ENCODE data around the gene CRY2. TPM values are rescaled to one million over a fixed set of nuclear protein-coding genes. Genes with fewer than 3 reads are reported as not detected.

CRY2 gene
- total and polyA plus RNA-seq, 10 of the 15 experiments (the other 5 are each of a cell fraction or from before 2014, with no cell fraction given) = 1.2 to 14.7 (median 8.1) TPM

DNA sequence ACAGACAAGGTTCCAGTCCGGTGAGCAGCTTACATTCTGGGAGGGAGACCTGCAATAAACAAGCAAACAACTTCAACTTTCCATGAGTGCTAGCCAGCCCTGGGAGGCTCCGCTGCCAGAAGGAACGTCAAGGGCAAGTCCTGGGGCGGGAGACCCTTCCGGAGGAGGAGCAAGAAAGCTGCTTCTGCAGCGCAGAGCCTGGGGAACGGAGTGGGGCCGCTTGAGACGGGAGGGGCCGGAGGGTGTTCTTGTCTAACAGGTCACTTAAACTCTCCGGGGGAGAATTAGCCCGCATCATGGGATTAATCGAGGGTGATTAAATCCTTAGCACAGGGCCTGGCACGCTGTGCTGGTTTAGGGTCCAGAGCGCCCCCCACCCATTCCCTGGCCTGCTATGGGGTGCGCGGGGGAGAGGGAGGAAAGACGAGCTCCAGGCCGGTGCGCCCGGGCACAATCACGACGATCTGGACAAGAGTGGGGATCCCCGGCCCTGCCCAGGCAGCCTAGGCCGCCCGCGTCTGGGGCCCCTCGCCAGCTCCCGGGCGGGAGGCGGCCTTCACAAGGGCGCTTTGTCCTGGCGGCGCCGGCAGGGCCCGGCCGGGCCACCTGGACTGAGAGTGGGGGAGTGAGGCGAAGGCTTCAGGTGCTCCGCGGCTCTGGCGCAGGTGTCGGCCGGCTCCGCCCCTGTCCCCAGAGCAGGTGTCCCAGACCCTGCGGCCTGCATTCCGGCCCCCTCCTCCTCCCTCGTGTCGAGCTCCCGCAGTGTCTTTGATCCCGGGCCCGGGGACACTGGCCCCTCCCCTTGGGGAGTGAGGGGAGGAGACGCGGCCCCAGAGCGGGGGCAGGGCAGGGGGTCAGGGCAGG lies 74.5 kb downstream of the CRY2 start:
- intact Hi-C loops (cut with micrococcal nuclease; ENCODE audit: unreplicated experiment) = no loop called here
- H3K9ac ChIP-seq (ENCODE audit: control insufficient read depth, insufficient read depth, low read length) = no peak overlapping the region
- no peak overlapping the region for H2AFZ ChIP-seq (ENCODE audit: control insufficient read depth, low read depth, low read length)
- SMC1A ChIA-PET (ENCODE audit: uncharacterized antibody, unreplicated experiment) = no interaction called here
- H3K9me3 ChIP-seq (replicated peaks; ENCODE audit: control insufficient read depth, insufficient read depth, low read length) = no peaks in the 10 kb centered on the region; the same call in 2 of the 3 replicates
- CTCF ChIA-PET = interaction anchor here (0.8 kb wide), 1 partner anchor 49 kb away, joined by 3 read pairs; no protein-coding TSS in a partner anchor
- no peaks in the 10 kb centered on the region for H4K20me1 ChIP-seq (ENCODE audit: control insufficient read depth, insufficient read depth)
- POLR2A ChIA-PET = no interaction called here
- H3K4me1 ChIP-seq (ENCODE audit: control insufficient read depth, insufficient read depth, low read length) = peaks cover 9% of the 10 kb centered on the region
- H3K4me3 ChIP-seq = no peak overlapping the region; the same call in 1 of the 2 replicates
- RAD21 ChIA-PET (ENCODE audit: unreplicated experiment) = interaction anchor here (0.6 kb wide), 1 partner anchor 13 kb away, joined by 4 read pairs; no protein-coding TSS in a partner anchor
- BruUV-seq (replicated peaks) = no TSS peak
- in situ Hi-C loops (cut with MboI) = no loop called here
- H3K79me2 ChIP-seq (ENCODE audit: control insufficient read depth, insufficient read depth, low read length) = peaks cover 9% of the 10 kb centered on the region
- H3K27ac ChIP-seq (ENCODE audit: control insufficient read depth, insufficient read depth) = no peak overlapping the region
- no peak for FAIRE-seq
- TF ChIP-seq SREBF2 (IDR thresholded peaks at IDR 0.05; ENCODE audit: low read length) (no peak), RFX5 (IDR thresholded peaks at IDR 0.05; ENCODE audit: low read depth, low read length) (no peak), NRF1 (conservative IDR thresholded peaks at IDR 0.05; ENCODE audit: low read depth, low read length) (no peak), SUZ12 (IDR thresholded peaks at IDR 0.05; ENCODE audit: unreplicated experiment) (peak; percentile 94)
- TF ChIP-seq, protein P1, sequence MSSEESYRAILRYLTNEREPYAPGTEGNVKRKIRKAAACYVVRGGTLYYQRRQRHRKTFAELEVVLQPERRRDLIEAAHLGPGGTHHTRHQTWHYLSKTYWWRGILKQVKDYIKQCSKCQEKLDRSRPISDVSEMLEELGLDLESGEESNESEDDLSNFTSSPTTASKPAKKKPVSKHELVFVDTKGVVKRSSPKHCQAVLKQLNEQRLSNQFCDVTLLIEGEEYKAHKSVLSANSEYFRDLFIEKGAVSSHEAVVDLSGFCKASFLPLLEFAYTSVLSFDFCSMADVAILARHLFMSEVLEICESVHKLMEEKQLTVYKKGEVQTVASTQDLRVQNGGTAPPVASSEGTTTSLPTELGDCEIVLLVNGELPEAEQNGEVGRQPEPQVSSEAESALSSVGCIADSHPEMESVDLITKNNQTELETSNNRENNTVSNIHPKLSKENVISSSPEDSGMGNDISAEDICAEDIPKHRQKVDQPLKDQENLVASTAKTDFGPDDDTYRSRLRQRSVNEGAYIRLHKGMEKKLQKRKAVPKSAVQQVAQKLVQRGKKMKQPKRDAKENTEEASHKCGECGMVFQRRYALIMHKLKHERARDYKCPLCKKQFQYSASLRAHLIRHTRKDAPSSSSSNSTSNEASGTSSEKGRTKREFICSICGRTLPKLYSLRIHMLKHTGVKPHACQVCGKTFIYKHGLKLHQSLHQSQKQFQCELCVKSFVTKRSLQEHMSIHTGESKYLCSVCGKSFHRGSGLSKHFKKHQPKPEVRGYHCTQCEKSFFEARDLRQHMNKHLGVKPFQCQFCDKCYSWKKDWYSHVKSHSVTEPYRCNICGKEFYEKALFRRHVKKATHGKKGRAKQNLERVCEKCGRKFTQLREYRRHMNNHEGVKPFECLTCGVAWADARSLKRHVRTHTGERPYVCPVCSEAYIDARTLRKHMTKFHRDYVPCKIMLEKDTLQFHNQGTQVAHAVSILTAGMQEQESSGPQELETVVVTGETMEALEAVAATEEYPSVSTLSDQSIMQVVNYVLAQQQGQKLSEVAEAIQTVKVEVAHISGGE (CRISPR knock-in tag; IDR thresholded peaks at IDR 0.05) = no peak
- DNase-seq (ENCODE audit: low read depth, low spot score) = no peak
- 44% methylated on average over 51 of the region's 54 CpGs for WGBS (ENCODE audit: insufficient coverage, insufficient replicate concordance, low lambda C conversion rate, missing lambda C conversion rate)
- no peak for ATAC-seq
- H3K4me2 ChIP-seq (ENCODE audit: control insufficient read depth, insufficient read depth) = peak overlapping the region; percentile 66; the same call in 1 of the 2 replicates
- H3K27me3 ChIP-seq (replicated peaks in 1 of 2; ENCODE audit: control insufficient read depth in 2 of 2, insufficient read depth in 2 of 2, low read length in 1 of 2) = peaks cover 6 to 18% of the 10 kb centered on the region in 2 experiments; a peak in 3 of 4 replicates
- H3K36me3 ChIP-seq (ENCODE audit: control insufficient read depth in 2 of 2, insufficient read depth in 2 of 2, low read length in 1 of 2) = no peaks in the 10 kb centered on the region

All from GM12878 (cell line).